HUES64 (cell line): ENCODE data around the gene PTPRU.

Experiments used
- H3K27ac ChIP-seq: 2 replicates; pipeline ENCODE4 v1.7.0; 2013; ENCODE audit warnings: low read depth, low read length, inconsistent platforms
- H3K27me3 ChIP-seq: 2 replicates; pipeline ENCODE4 v1.6.1; 2013; ENCODE audit warnings: mild to moderate bottlenecking, low read length; ENCODE audit not compliant: insufficient read depth
- H3K36me3 ChIP-seq: 2 replicates; pipeline ENCODE4 v1.6.1; 2013; ENCODE audit warnings: mild to moderate bottlenecking, low read length; ENCODE audit not compliant: insufficient read depth
- H3K4me1 ChIP-seq: 2 replicates; pipeline ENCODE4 v1.6.1; 2013; ENCODE audit warnings: mild to moderate bottlenecking, low read length, moderate library complexity; ENCODE audit not compliant: insufficient read depth
- H3K4me3 ChIP-seq: 2 replicates; pipeline ENCODE4 v1.5.1; 2013; ENCODE audit warnings: mild to moderate bottlenecking, low read length, moderate library complexity
- H3K9ac ChIP-seq: 2 replicates; pipeline ENCODE4 v1.6.1; 2013; ENCODE audit warnings: mild to moderate bottlenecking, low read depth, low read length
- H3K9me3 ChIP-seq: 2 replicates; pipeline ENCODE4 v1.6.1; 2013; ENCODE audit warnings: low read depth, low read length; ENCODE audit not compliant: insufficient read depth
- WGBS: fragments of 150-250, 120-280 bp; methylation state at CpG from one replicate; pipeline ENCODE4 v1.1.7; 2013; ENCODE audit warnings: missing lambda C conversion rate; 5-methylcytosine and 5-hydroxymethylcytosine counted together

The PTPRU gene

GRCh38 chr1:29358183-29358582, 121.9 kb downstream of the PTPRU start:
- Histone ChIP-seq H3K27ac (no peak overlapping the region), H3K4me1 (peaks cover 12% of the 10 kb centered on the region; the same call in 1 of the 2 replicates), H3K4me3 (no peak overlapping the region), H3K36me3 (no peaks in the 10 kb centered on the region), H3K9me3 (no peaks in the 10 kb centered on the region), H3K27me3 (no peaks in the 10 kb centered on the region), H3K9ac (no peak overlapping the region)
- 93% methylated on average over 6 of the region's 6 CpGs for WGBS

- Histone ChIP-seq H3K27me3 (no peaks in the 10 kb centered on the region), H3K27ac (no peak overlapping the region), H3K4me3 (no peak overlapping the region), H3K9me3 (no peaks in the 10 kb centered on the region), H3K36me3 (no peaks in the 10 kb centered on the region), H3K4me1 (peaks cover 12% of the 10 kb centered on the region; the same call in 1 of the 2 replicates), H3K9ac (no peak overlapping the region)
- WGBS = 92% methylated on average over 3 of the region's 3 CpGs
Observed at GRCh38 chr1:29360768-29361167, 124.4 kb downstream of the PTPRU start.

GRCh38 chr1:29361686-29362085, 125.4 kb downstream of the PTPRU start:
- H3K9me3 ChIP-seq = no peaks in the 10 kb centered on the region
- WGBS = 90% methylated on average over 6 of the region's 6 CpGs
- H3K27ac ChIP-seq = no peak overlapping the region
- no peaks in the 10 kb centered on the region for H3K36me3 ChIP-seq
- no peak overlapping the region for H3K9ac ChIP-seq
- H3K4me3 ChIP-seq = no peak overlapping the region
- H3K27me3 ChIP-seq = no peaks in the 10 kb centered on the region
- peaks cover 12% of the 10 kb centered on the region; the same call in 1 of the 2 replicates for H3K4me1 ChIP-seq

GRCh38 chr1:29362116-29362515, 125.8 kb downstream of the PTPRU start:
- H3K27ac ChIP-seq = no peak overlapping the region
- H3K4me3 ChIP-seq = no peak overlapping the region
- peaks cover 12% of the 10 kb centered on the region; the same call in 1 of the 2 replicates for H3K4me1 ChIP-seq
- 93% methylated on average over 10 of the region's 10 CpGs for WGBS
- no peaks in the 10 kb centered on the region for H3K9me3 ChIP-seq
- H3K9ac ChIP-seq = no peak overlapping the region
- no peaks in the 10 kb centered on the region for H3K36me3 ChIP-seq
- no peaks in the 10 kb centered on the region for H3K27me3 ChIP-seq

- no peaks in the 10 kb centered on the region for H3K9me3 ChIP-seq
- no peaks in the 10 kb centered on the region for H3K27me3 ChIP-seq
- H3K4me3 ChIP-seq = no peak overlapping the region
- WGBS = 90% methylated on average over 4 of the region's 4 CpGs
- peaks cover 12% of the 10 kb centered on the region; the same call in 1 of the 2 replicates for H3K4me1 ChIP-seq
- H3K27ac ChIP-seq = no peak overlapping the region
- no peaks in the 10 kb centered on the region for H3K36me3 ChIP-seq
- H3K9ac ChIP-seq = no peak overlapping the region
Observed at GRCh38 chr1:29362764-29363163, 126.4 kb downstream of the PTPRU start.

GRCh38 chr1:29363536-29363935, 127.2 kb downstream of the PTPRU start:
- Histone ChIP-seq H3K9me3 (no peaks in the 10 kb centered on the region), H3K4me1 (peaks cover 12% of the 10 kb centered on the region; the same call in 1 of the 2 replicates), H3K9ac (no peak overlapping the region), H3K4me3 (no peak overlapping the region), H3K27me3 (no peaks in the 10 kb centered on the region), H3K27ac (no peak overlapping the region), H3K36me3 (no peaks in the 10 kb centered on the region)
- 95% methylated on average over 6 of the region's 6 CpGs for WGBS

- Histone ChIP-seq H3K4me1 (peaks cover 12% of the 10 kb centered on the region; the same call in 1 of the 2 replicates), H3K27me3 (no peaks in the 10 kb centered on the region), H3K9ac (no peak overlapping the region), H3K36me3 (no peaks in the 10 kb centered on the region), H3K9me3 (no peaks in the 10 kb centered on the region), H3K4me3 (no peak overlapping the region), H3K27ac (no peak overlapping the region)
- WGBS = 94% methylated on average over 6 of the region's 6 CpGs
Observed at GRCh38 chr1:29364101-29364678, 127.9 kb downstream of the PTPRU start.

- Histone ChIP-seq H3K27ac (no peak overlapping the region), H3K27me3 (no peaks in the 10 kb centered on the region), H3K36me3 (no peaks in the 10 kb centered on the region), H3K9me3 (no peaks in the 10 kb centered on the region), H3K4me1 (0 out of 2 replicates have a peak, but pooled peaks cover 3% of the 10 kb centered on the region), H3K9ac (no peak overlapping the region), H3K4me3 (no peak overlapping the region)
- 96% methylated on average over 10 of the region's 11 CpGs for WGBS
Observed at GRCh38 chr1:29365906-29366670, 129.8 kb downstream of the PTPRU start.

- H3K4me3 ChIP-seq = no peak overlapping the region
- H3K4me1 ChIP-seq = no peaks in the 10 kb centered on the region
- 90% methylated on average over 17 of the region's 17 CpGs for WGBS
- H3K9ac ChIP-seq = no peak overlapping the region
- no peaks in the 10 kb centered on the region for H3K36me3 ChIP-seq
- H3K27ac ChIP-seq = no peak overlapping the region
- H3K27me3 ChIP-seq = no peaks in the 10 kb centered on the region
- no peaks in the 10 kb centered on the region for H3K9me3 ChIP-seq
Observed at GRCh38 chr1:29368936-29369932, 132.9 kb downstream of the PTPRU start.

- Histone ChIP-seq H3K4me3 (no peak overlapping the region), H3K36me3 (no peaks in the 10 kb centered on the region), H3K27me3 (no peaks in the 10 kb centered on the region), H3K4me1 (no peaks in the 10 kb centered on the region), H3K9me3 (no peaks in the 10 kb centered on the region), H3K27ac (no peak overlapping the region), H3K9ac (no peak overlapping the region)
- 95% methylated on average over 3 of the region's 3 CpGs for WGBS
Observed at GRCh38 chr1:29370067-29370466, 133.7 kb downstream of the PTPRU start.

GRCh38 chr1:29371332-29371731, 135.0 kb downstream of the PTPRU start:
- Histone ChIP-seq H3K9ac (no peak overlapping the region), H3K4me3 (no peak overlapping the region), H3K36me3 (no peaks in the 10 kb centered on the region), H3K27me3 (no peaks in the 10 kb centered on the region), H3K27ac (no peak overlapping the region), H3K4me1 (no peaks in the 10 kb centered on the region), H3K9me3 (peaks cover 6% of the 10 kb centered on the region; the same call in 1 of the 2 replicates)
- WGBS = 89% methylated on average over 5 of the region's 5 CpGs
